ENCODE results near the gene ZNF274. TPM values are rescaled to one million over a fixed set of nuclear protein-coding genes. Genes with fewer than 3 reads are reported as not detected.

The ZNF274 gene
- total and polyA plus RNA-seq, 5 donors from 2014 or later: 31.8 to 45.1 (median 34.7) TPM

- peaks cover 41 to 86% of the 10 kb centered on the region in 2 experiments for H3K9me3 ChIP-seq (ENCODE audit: control insufficient read depth in 2 of 2, low read length in 2 of 2)
- Mint-ChIP-seq H3K4me3 (peak overlapping the region; percentile 87 to 96 (median 92)), H3K36me3 (peaks cover 35% of the 10 kb centered on the region), H3K27ac (peak overlapping the region; percentile 99 to 100 (median 99)), H3K27me3 (no peaks in the 10 kb centered on the region), H3K9me3 (peaks cover 0 to 76% (median 16%) of the 10 kb centered on the region in 7 donors), H3K4me1 (peaks cover 0 to 29% (median 2%) of the 10 kb centered on the region in 4 donors)
- ATAC-seq (ENCODE audit: low read depth in 2 of 2): no peak
- H3K4me3 ChIP-seq (ENCODE audit: low read depth, low read length): peak overlapping the region; percentile 89
- DNase-seq: peak in 1 of 3 donors; percentile 60
- H3K27me3 ChIP-seq (ENCODE audit: control insufficient read depth, insufficient read depth, low read length): no peaks in the 10 kb centered on the region
- H3K4me1 ChIP-seq (ENCODE audit: control insufficient read depth, insufficient read depth, low read length, poor library complexity, severe bottlenecking): peaks cover 10% of the 10 kb centered on the region
- peaks cover 37% of the 10 kb centered on the region for H3K36me3 ChIP-seq (ENCODE audit: control insufficient read depth, insufficient read depth, low read length)
- peak overlapping the region; percentile 100 for H3K27ac ChIP-seq (ENCODE audit: insufficient read depth, low read length, poor library complexity, severe bottlenecking)
These were observed 955 bp downstream of the ZNF274 start for GRCh38 chr19:58183817-58184215.

- H3K4me3 ChIP-seq (ENCODE audit: low read depth, low read length): peak overlapping the region; percentile 10
- H3K36me3 ChIP-seq (ENCODE audit: control insufficient read depth, insufficient read depth, low read length): peaks cover 80% of the 10 kb centered on the region
- ATAC-seq (ENCODE audit: low read depth in 2 of 2) (no peak), DNase-seq (peak in 1 of 3 donors; percentile 35)
- Mint-ChIP-seq H3K9me3 (peaks cover 0 to 90% (median 41%) of the 10 kb centered on the region in 7 donors), H3K4me3 (no peak overlapping the region), H3K4me1 (peaks cover 0 to 3% (median 0%) of the 10 kb centered on the region in 4 donors), H3K27me3 (no peaks in the 10 kb centered on the region), H3K36me3 (peaks cover 65% of the 10 kb centered on the region), H3K27ac (no peak overlapping the region)
- H3K9me3 ChIP-seq (ENCODE audit: control insufficient read depth in 2 of 2, low read length in 2 of 2): peaks cover 90 to 99% of the 10 kb centered on the region in 2 experiments
- H3K27ac ChIP-seq (ENCODE audit: insufficient read depth, low read length, poor library complexity, severe bottlenecking): no peak overlapping the region
- no peaks in the 10 kb centered on the region for H3K4me1 ChIP-seq (ENCODE audit: control insufficient read depth, insufficient read depth, low read length, poor library complexity, severe bottlenecking)
- H3K27me3 ChIP-seq (ENCODE audit: control insufficient read depth, insufficient read depth, low read length): no peaks in the 10 kb centered on the region
These were observed 14.2 kb downstream of the ZNF274 start for GRCh38 chr19:58196901-58197616.

- H3K9me3 ChIP-seq (ENCODE audit: control insufficient read depth in 2 of 2, low read length in 2 of 2): peaks cover 81 to 100% of the 10 kb centered on the region in 2 experiments
- H3K9me3 Mint-ChIP-seq: peaks cover 0 to 91% (median 54%) of the 10 kb centered on the region in 7 donors
- no peak overlapping the region for H3K4me3 ChIP-seq (ENCODE audit: low read depth, low read length)
- DNase-seq: no peak
- no peak overlapping the region for H3K27ac Mint-ChIP-seq
- H3K27me3 Mint-ChIP-seq: no peaks in the 10 kb centered on the region
- H3K27me3 ChIP-seq (ENCODE audit: control insufficient read depth, insufficient read depth, low read length): no peaks in the 10 kb centered on the region
- H3K36me3 ChIP-seq (ENCODE audit: control insufficient read depth, insufficient read depth, low read length): peaks cover 71% of the 10 kb centered on the region
- no peak overlapping the region for H3K27ac ChIP-seq (ENCODE audit: insufficient read depth, low read length, poor library complexity, severe bottlenecking)
- no peak overlapping the region for H3K4me3 Mint-ChIP-seq
- ATAC-seq (ENCODE audit: low read depth in 2 of 2): no peak
- H3K4me1 ChIP-seq (ENCODE audit: control insufficient read depth, insufficient read depth, low read length, poor library complexity, severe bottlenecking): no peaks in the 10 kb centered on the region
- H3K36me3 Mint-ChIP-seq: peaks cover 63% of the 10 kb centered on the region
- peaks cover 0 to 3% (median 2%) of the 10 kb centered on the region in 4 donors for H3K4me1 Mint-ChIP-seq
These were observed 21.1 kb downstream of the ZNF274 start for GRCh38 chr19:58203814-58204475.

- Histone ChIP-seq H3K9me3 (ENCODE audit: control insufficient read depth in 2 of 2, low read length in 2 of 2) (peaks cover 79 to 100% of the 10 kb centered on the region in 2 experiments), H3K27me3 (ENCODE audit: control insufficient read depth, insufficient read depth, low read length) (no peaks in the 10 kb centered on the region), H3K4me1 (ENCODE audit: control insufficient read depth, insufficient read depth, low read length, poor library complexity, severe bottlenecking) (no peaks in the 10 kb centered on the region), H3K27ac (ENCODE audit: insufficient read depth, low read length, poor library complexity, severe bottlenecking) (no peak overlapping the region), H3K36me3 (ENCODE audit: control insufficient read depth, insufficient read depth, low read length) (peaks cover 75% of the 10 kb centered on the region), H3K4me3 (ENCODE audit: low read depth, low read length) (no peak overlapping the region)
- Mint-ChIP-seq H3K9me3 (peaks cover 0 to 91% (median 57%) of the 10 kb centered on the region in 7 donors), H3K27me3 (no peaks in the 10 kb centered on the region), H3K27ac (no peak overlapping the region), H3K4me3 (no peak overlapping the region), H3K36me3 (peaks cover 68% of the 10 kb centered on the region), H3K4me1 (peaks cover 0 to 3% (median 2%) of the 10 kb centered on the region in 4 donors)
- no peak for ATAC-seq (ENCODE audit: low read depth in 2 of 2)
- no peak for DNase-seq
These were observed 21.7 kb downstream of the ZNF274 start for GRCh38 chr19:58204566-58204965.

- Mint-ChIP-seq H3K36me3 (peaks cover 82% of the 10 kb centered on the region), H3K27ac (no peak overlapping the region), H3K4me1 (peaks cover 0 to 3% (median 0%) of the 10 kb centered on the region in 4 donors), H3K4me3 (peak overlapping the region in 1 of 4 donors; percentile 59), H3K9me3 (peaks cover 4 to 95% (median 63%) of the 10 kb centered on the region in 7 donors), H3K27me3 (no peaks in the 10 kb centered on the region)
- H3K4me1 ChIP-seq (ENCODE audit: control insufficient read depth, insufficient read depth, low read length, poor library complexity, severe bottlenecking): no peaks in the 10 kb centered on the region
- H3K4me3 ChIP-seq (ENCODE audit: low read depth, low read length): no peak overlapping the region
- H3K9me3 ChIP-seq (ENCODE audit: control insufficient read depth in 2 of 2, low read length in 2 of 2): peaks cover 89 to 100% of the 10 kb centered on the region in 2 experiments
- peaks cover 85% of the 10 kb centered on the region for H3K36me3 ChIP-seq (ENCODE audit: control insufficient read depth, insufficient read depth, low read length)
- ATAC-seq (ENCODE audit: low read depth in 2 of 2) (no peak), DNase-seq (no peak)
- H3K27ac ChIP-seq (ENCODE audit: insufficient read depth, low read length, poor library complexity, severe bottlenecking): no peak overlapping the region
- H3K27me3 ChIP-seq (ENCODE audit: control insufficient read depth, insufficient read depth, low read length): no peaks in the 10 kb centered on the region
These were observed 26.7 kb downstream of the ZNF274 start for GRCh38 chr19:58209577-58209976.

- no peak overlapping the region for H3K27ac ChIP-seq (ENCODE audit: insufficient read depth, low read length, poor library complexity, severe bottlenecking)
- Mint-ChIP-seq H3K27me3 (no peaks in the 10 kb centered on the region), H3K27ac (no peak overlapping the region), H3K4me1 (no peaks in the 10 kb centered on the region), H3K36me3 (peaks cover 53% of the 10 kb centered on the region), H3K4me3 (no peak overlapping the region), H3K9me3 (peaks cover 4 to 91% (median 52%) of the 10 kb centered on the region in 7 donors)
- peaks cover 83 to 100% of the 10 kb centered on the region in 2 experiments for H3K9me3 ChIP-seq (ENCODE audit: control insufficient read depth in 2 of 2, low read length in 2 of 2)
- H3K4me1 ChIP-seq (ENCODE audit: control insufficient read depth, insufficient read depth, low read length, poor library complexity, severe bottlenecking): no peaks in the 10 kb centered on the region
- ATAC-seq (ENCODE audit: low read depth in 2 of 2): no peak
- H3K4me3 ChIP-seq (ENCODE audit: low read depth, low read length): no peak overlapping the region
- no peak for DNase-seq
- H3K27me3 ChIP-seq (ENCODE audit: control insufficient read depth, insufficient read depth, low read length): no peaks in the 10 kb centered on the region
- peaks cover 56% of the 10 kb centered on the region for H3K36me3 ChIP-seq (ENCODE audit: control insufficient read depth, insufficient read depth, low read length)
These were observed 29.6 kb downstream of the ZNF274 start for GRCh38 chr19:58212336-58213074.

- peaks cover 51% of the 10 kb centered on the region for H3K36me3 ChIP-seq (ENCODE audit: control insufficient read depth, insufficient read depth, low read length)
These were observed 30.2 kb downstream of the ZNF274 start for GRCh38 chr19:58213075-58213369.

More at GRCh38 chr19:58213075-58213369, 30.2 kb downstream of the ZNF274 start:
- Histone ChIP-seq H3K4me1 (ENCODE audit: control insufficient read depth, insufficient read depth, low read length, poor library complexity, severe bottlenecking) (no peaks in the 10 kb centered on the region), H3K9me3 (ENCODE audit: control insufficient read depth in 2 of 2, low read length in 2 of 2) (peaks cover 77 to 100% of the 10 kb centered on the region in 2 experiments), H3K4me3 (ENCODE audit: low read depth, low read length) (no peak overlapping the region), H3K27ac (ENCODE audit: insufficient read depth, low read length, poor library complexity, severe bottlenecking) (no peak overlapping the region), H3K27me3 (ENCODE audit: control insufficient read depth, insufficient read depth, low read length) (no peaks in the 10 kb centered on the region)
- Mint-ChIP-seq H3K36me3 (peaks cover 48% of the 10 kb centered on the region), H3K27ac (no peak overlapping the region), H3K4me1 (no peaks in the 10 kb centered on the region), H3K27me3 (no peaks in the 10 kb centered on the region), H3K4me3 (no peak overlapping the region), H3K9me3 (peaks cover 2 to 91% (median 47%) of the 10 kb centered on the region in 7 donors)
- ATAC-seq (ENCODE audit: low read depth in 2 of 2) (no peak), DNase-seq (no peak)

Data from CD4-positive, CD25-positive, alpha-beta regulatory T cell (primary cell).